ENCODE results near the gene NTM.

DNA sequence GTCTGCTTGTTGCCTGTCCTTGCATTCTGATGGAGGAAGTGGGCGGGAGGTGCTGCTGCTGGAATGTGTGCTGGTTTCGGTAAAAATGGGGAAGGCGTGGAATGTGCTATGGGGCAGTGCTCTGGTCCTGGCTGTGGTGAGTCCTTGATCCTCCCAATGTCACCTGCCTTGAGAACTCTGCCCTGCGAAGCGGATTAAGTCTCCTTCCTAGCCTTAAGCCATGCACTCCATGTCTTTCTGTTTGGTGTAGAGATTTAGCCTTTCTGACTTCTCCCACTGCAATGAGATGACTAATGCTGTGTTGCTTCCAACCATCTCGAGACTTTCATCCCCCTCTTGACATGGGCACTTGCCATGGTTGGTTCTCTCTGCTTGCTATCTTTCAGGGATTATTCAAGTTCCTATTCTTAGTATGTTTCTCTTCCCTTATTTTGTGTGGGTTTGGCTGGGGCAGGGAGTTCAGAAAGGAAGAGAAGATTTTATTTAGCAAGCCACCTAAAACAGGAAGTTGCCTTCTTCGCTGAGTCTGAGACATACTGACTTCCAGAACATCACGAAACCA lies 687.9 kb downstream of the NTM start:
- no peak for TF ChIP-seq POLR2AphosphoS5 (IDR thresholded peaks at IDR 0.05; ENCODE audit: borderline replicate concordance, low read depth, low read length)
- no peak for TF ChIP-seq EZH2 (IDR thresholded peaks at IDR 0.05)
- no peak for TF ChIP-seq FOXP2 (optimal IDR thresholded peaks at IDR 0.05; ENCODE audit: control extremely low read depth, extremely low read length, insufficient read depth)
